ENCODE data around the gene PRRC2A.

Gene PRRC2A

GRCh38 chr6:31669676-31670075 is 49.2 kb downstream of the PRRC2A start, which contains the start of gene LY6G5B:
Gene LY6G5B (plus strand): TSS chr6:31669976. CDS start chr6:31670951, 975 bp downstream.
- no peak for DNase-seq

DNA sequence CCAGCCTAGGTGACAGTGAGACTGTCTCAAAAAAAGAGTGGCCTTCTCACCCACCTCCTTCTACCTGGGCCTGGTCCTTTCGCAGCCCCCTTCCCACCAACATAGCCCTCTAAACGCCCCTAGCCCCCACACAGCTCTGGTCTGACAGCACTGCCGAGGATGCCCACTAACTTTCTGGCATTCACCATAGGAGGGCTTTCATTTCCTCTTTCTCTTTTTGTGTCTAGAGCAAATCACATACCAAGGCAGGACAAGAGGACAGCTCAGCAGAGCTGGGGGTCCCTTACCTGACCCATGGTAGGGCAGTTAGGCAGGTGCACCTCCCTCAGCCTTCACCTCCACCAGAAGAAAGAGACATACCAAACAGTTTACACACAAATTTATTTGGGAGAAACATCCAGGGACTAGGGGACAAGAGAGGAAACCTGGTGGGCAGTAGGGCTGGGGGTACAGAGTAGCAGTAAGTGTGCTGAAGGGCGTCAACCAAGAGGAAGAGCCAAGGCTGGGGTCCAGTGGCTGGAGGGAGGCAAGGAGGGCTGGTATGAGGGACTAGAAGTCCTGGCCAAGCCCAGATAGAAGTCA is 55.9 kb downstream of the PRRC2A start:
- no peak for DNase-seq

GRCh38 chr6:31676904-31677303 is 56.4 kb downstream of the PRRC2A start:
- DNase-seq, result no peak

DNA sequence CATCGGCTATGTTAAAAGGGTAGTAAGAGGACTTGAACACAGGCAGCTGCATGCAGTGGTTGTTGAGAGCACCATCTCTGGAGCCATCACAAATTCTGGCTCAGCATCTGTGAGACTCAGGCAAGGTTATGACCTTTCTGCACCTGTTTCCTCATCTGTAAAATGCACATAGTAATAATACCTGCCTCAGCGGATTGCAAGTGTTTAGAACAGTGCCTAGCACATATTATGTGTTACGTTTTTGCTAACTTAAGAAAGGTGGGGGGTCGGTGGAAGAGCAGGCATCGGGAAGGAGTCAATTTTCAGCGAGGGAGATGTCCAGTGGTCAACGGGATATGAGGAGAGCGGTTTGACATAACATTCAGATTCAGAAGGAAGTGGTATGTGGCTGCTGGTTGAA is 57.4 kb downstream of the PRRC2A start:
- DNase-seq, result no peak

DNA sequence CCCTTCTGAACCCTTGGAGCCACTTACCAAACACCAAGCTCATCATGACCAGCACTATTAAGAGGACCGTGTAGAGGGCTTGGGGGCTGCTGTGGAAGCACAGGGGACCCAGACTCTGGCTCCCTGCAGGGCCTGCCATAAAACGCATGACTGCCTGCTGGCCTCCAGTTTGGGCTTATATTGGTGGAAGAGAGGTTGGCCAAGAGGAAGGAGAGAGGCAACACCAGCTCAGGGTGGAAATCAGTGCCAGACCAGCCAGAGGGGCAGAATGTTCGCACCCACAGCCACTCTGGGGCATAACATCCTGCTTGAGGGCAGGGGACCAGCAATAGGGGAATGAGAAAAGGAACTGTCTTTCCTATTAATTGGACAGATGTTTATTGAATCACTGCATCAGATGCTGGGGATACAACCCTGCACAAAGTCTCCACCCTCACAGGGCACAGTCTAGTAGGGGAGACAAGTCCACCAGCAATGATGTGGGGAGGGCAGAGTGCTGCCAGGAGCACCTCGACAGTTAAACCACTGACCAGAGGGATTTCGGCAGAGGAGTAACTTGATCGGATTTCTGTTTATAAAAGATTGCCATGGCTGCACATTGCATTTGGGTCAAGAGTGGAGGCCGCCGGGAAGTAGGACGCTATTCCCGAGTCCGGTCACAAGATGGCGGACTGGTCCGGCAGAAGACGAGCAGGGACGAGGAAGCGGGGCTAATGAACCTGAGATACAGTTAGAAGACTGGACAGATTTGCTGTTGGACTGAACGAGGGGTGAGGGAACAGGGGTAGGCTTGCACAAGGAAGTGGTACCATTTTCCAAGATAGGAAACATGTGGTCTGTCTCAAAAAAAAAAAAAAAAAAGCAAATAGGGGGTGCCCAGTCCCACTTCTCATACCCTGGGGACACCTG is 60.0 kb downstream of the PRRC2A start, which contains the start of gene LY6G5C:
Gene LY6G5C, minus strand, starts transcription at position 842 of the 909 bp plus-strand sequence. Its CDS starts 694 bp downstream, at position 148.
- DNase-seq, result peak; percentile 77

DNA sequence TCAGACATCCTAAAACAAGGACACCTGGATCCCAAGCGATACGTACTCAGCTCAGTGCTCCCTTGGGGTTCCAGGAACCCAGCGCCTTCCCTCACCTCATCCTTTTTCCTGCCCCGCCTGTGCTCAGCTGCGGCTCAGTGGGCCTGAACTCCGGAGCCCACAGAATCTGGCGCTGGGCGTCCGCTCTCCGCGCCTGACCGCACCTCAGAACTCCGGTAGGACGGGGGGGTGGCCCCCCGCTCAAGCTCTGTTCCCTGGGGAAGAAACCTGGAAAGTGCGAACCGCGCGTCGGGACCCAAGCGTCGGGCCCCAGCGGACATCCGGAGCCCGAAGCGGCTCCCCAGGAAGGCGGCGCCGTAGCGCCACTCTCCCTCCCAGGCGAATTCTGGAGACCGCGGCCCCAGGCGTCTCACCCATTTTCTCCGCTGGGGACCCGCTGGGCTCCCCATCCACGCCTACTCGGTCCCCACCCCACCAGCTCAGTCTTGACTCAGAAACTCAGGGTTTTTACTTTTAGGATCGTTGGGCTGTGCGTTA is 60.7 kb downstream of the PRRC2A start:
- DNase-seq, result peak; percentile 76

- no peak for DNase-seq
Observed at GRCh38 chr6:31683591-31683990, 63.1 kb downstream of the PRRC2A start.

GRCh38 chr6:31686483-31686882 is 66.0 kb downstream of the PRRC2A start:
- DNase-seq, result no peak

- DNase-seq, result no peak
Observed at GRCh38 chr6:31687321-31687720, 66.8 kb downstream of the PRRC2A start.
